H9 (cell line): ENCODE measurements around the gene FXYD7. TPM values are rescaled to one million over a fixed set of nuclear protein-coding genes. Genes with fewer than 3 reads are reported as not detected.

ENCODE experiments used
- DNase-seq: peaks from one replicate; pipeline ENCODE4 v3.0.0-alpha.2; 2017
- H2AFZ ChIP-seq: one replicate; pipeline ENCODE4 v1.6.1; 2013; ENCODE audit warnings: mild to moderate bottlenecking, low read length, control low read depth, moderate library complexity
- H2AK5ac ChIP-seq: 2 replicates; pipeline ENCODE4 v1.6.1; 2013; ENCODE audit warnings: low read length, control low read depth, mixed read lengths; ENCODE audit not compliant: insufficient read length
- H2BK120ac ChIP-seq: one replicate; pipeline ENCODE4 v1.6.1; 2013; ENCODE audit warnings: low read depth, mild to moderate bottlenecking, low read length, control low read depth, inconsistent platforms; ENCODE audit not compliant: poor library complexity, severe bottlenecking
- H2BK12ac ChIP-seq: 2 replicates; pipeline ENCODE4 v1.6.1; 2013; ENCODE audit warnings: low read length, control low read depth, mixed read lengths, low read depth; ENCODE audit not compliant: insufficient read length
- H2BK15ac ChIP-seq: 2 replicates; pipeline ENCODE4 v1.6.1; 2013; ENCODE audit warnings: low read depth, low read length, control low read depth
- H2BK20ac ChIP-seq: one replicate; pipeline ENCODE4 v1.6.1; 2013; ENCODE audit warnings: low read depth, mild to moderate bottlenecking, low read length, control low read depth, inconsistent platforms; ENCODE audit not compliant: poor library complexity, severe bottlenecking
- H2BK5ac ChIP-seq: 2 replicates; pipeline ENCODE4 v1.6.1; 2013; ENCODE audit warnings: low read length, control low read depth, mixed read lengths; ENCODE audit not compliant: insufficient read length
- H3K14ac ChIP-seq: 2 replicates; pipeline ENCODE4 v1.6.1; 2013; ENCODE audit warnings: low read length, control low read depth; ENCODE audit not compliant: insufficient read depth
- H3K18ac ChIP-seq: 2 replicates; pipeline ENCODE4 v1.6.1; 2013; ENCODE audit warnings: low read depth, mild to moderate bottlenecking, mixed read lengths, low read length, control low read depth; ENCODE audit not compliant: insufficient read length
- H3K23ac ChIP-seq: 2 replicates; pipeline ENCODE4 v1.6.1; 2013; ENCODE audit warnings: low read length, control low read depth, mixed read lengths, low read depth; ENCODE audit not compliant: insufficient read length
- H3K23me2 ChIP-seq: 2 replicates; pipeline ENCODE4 v1.6.1; 2013; ENCODE audit warnings: low read depth, mild to moderate bottlenecking, mixed read lengths, low read length, control low read depth; ENCODE audit not compliant: insufficient read length, poor library complexity, severe bottlenecking
- H3K27ac ChIP-seq: 2 replicates; pipeline ENCODE4 v1.5.1; 2013; ENCODE audit warnings: low read length, control low read depth, mixed read lengths, low read depth; ENCODE audit not compliant: insufficient read length
- H3K27me3 ChIP-seq: 2 replicates; pipeline ENCODE4 v1.6.1; 2013; ENCODE audit warnings: low read length, control low read depth, inconsistent platforms; ENCODE audit not compliant: insufficient read depth
- H3K4ac ChIP-seq: 2 replicates; pipeline ENCODE4 v1.6.1; 2013; ENCODE audit warnings: low read depth, mild to moderate bottlenecking, control low read depth, inconsistent platforms, low read length, moderate library complexity
- H3K4me1 ChIP-seq: 2 replicates; pipeline ENCODE4 v1.6.1; 2013; ENCODE audit warnings: low read length, control low read depth, inconsistent platforms; ENCODE audit not compliant: insufficient read depth
- H3K4me2 ChIP-seq: 2 replicates; pipeline ENCODE4 v1.6.1; 2013; ENCODE audit warnings: low read length, control low read depth, mixed read lengths; ENCODE audit not compliant: insufficient read length, insufficient read depth
- H3K56ac ChIP-seq: 2 replicates; pipeline ENCODE4 v1.6.1; 2013; ENCODE audit warnings: low read depth, mild to moderate bottlenecking, mixed read lengths, low read length, control low read depth; ENCODE audit not compliant: insufficient read length
- H3K79me1 ChIP-seq: 2 replicates; pipeline ENCODE4 v1.6.1; 2013; ENCODE audit warnings: low read depth, mild to moderate bottlenecking, moderate library complexity, low read length, control low read depth, inconsistent platforms; ENCODE audit not compliant: insufficient read depth, poor library complexity, severe bottlenecking
- H3K79me2 ChIP-seq: 2 replicates; pipeline ENCODE4 v1.6.1; 2013; ENCODE audit warnings: low read length, control low read depth, inconsistent platforms; ENCODE audit not compliant: insufficient read depth
- H3K9ac ChIP-seq: 2 replicates; pipeline ENCODE4 v1.6.1; 2013; ENCODE audit warnings: low read length, control low read depth, mixed read lengths; ENCODE audit not compliant: insufficient read length; ENCODE audit errors: extremely low read depth
- H3K9me3 ChIP-seq: one replicate; pipeline ENCODE4 v1.6.1; 2013; ENCODE audit warnings: low read depth, low read length, inconsistent platforms; ENCODE audit not compliant: control insufficient read depth
- H3T11ph ChIP-seq: one replicate; pipeline ENCODE4 v1.6.1; 2013; ENCODE audit warnings: mild to moderate bottlenecking, low read length, control low read depth, inconsistent platforms
- H4K20me1 ChIP-seq: one replicate; pipeline ENCODE4 v1.6.1; 2013; ENCODE audit not compliant: control insufficient read depth, insufficient read length, insufficient read depth
- H4K5ac ChIP-seq: 2 replicates; pipeline ENCODE4 v1.6.1; 2013; ENCODE audit warnings: low read depth, mild to moderate bottlenecking, mixed read lengths, low read length, control low read depth; ENCODE audit not compliant: insufficient read length
- H4K8ac ChIP-seq: replicated peaks from 2 replicates; pipeline ENCODE4 v1.6.1; 2013; ENCODE audit warnings: low read length, control low read depth, mixed read lengths, low read depth; ENCODE audit not compliant: insufficient read length
- H4K91ac ChIP-seq: 2 replicates; pipeline ENCODE4 v1.6.1; 2013; ENCODE audit warnings: low read depth, mild to moderate bottlenecking, moderate library complexity, mixed read lengths, low read length, control low read depth; ENCODE audit not compliant: insufficient read length
- H3K27ac Mint-ChIP-seq, 3 experiments: 2 replicates in 2 of 3; 3 replicates in 1 of 3; pipeline ENCODE4 v1.8.0; 2020 to 2021; ENCODE audit warnings: mixed read lengths in 3 of 3, mild to moderate bottlenecking in 1 of 3, moderate library complexity in 1 of 3
- H3K27me3 Mint-ChIP-seq: 2 replicates; pipeline ENCODE4 v1.8.0; 2021; ENCODE audit warnings: low read depth, mild to moderate bottlenecking, moderate library complexity, mixed read lengths
- H3K36me3 Mint-ChIP-seq, 3 experiments: 2 replicates in 2 of 3; 3 replicates in 1 of 3; pipeline ENCODE4 v1.8.0; 2020 to 2021; ENCODE audit warnings: low read depth in 3 of 3, mixed read lengths in 3 of 3; ENCODE audit not compliant: insufficient read depth in 1 of 3
- H3K4me1 Mint-ChIP-seq, 2 experiments: 2 replicates each; pipeline ENCODE4 v1.8.0; 2020; ENCODE audit warnings: mixed read lengths in 2 of 2
- H3K4me3 Mint-ChIP-seq, 2 experiments: 2 replicates in 1 of 2; 3 replicates in 1 of 2; pipeline ENCODE4 v1.8.0; 2020 to 2021; ENCODE audit warnings: mild to moderate bottlenecking in 2 of 2, mixed read lengths in 2 of 2, moderate library complexity in 1 of 2
- H3K9me3 Mint-ChIP-seq, 2 experiments: 2 replicates in 1 of 2; 3 replicates in 1 of 2; pipeline ENCODE4 v1.8.0; 2020; ENCODE audit warnings: mild to moderate bottlenecking in 2 of 2, mixed read lengths in 2 of 2, moderate library complexity in 1 of 2
- WGBS: extraction: QIAGEN DNeasy Blood & Tissue Kit; methylation state at CpG from one replicate; pipeline ENCODE4 v1.1.7; 2013; ENCODE audit warnings: missing lambda C conversion rate, low lambda C conversion rate, mixed read lengths; ENCODE audit not compliant: insufficient read length; ENCODE audit errors: extremely low coverage; 5-methylcytosine and 5-hydroxymethylcytosine counted together
- total RNA-seq: library from RNA; stranded (reverse); gene quantifications from 2 replicates; pipeline ENCODE4 v1.2.1, GENCODE V29; 2021
- TF ChIP-seq, protein P1 (sequence below): fragments of 200-600 bp; sonication (generic); conservative IDR thresholded peaks from 3 replicates; pipeline ENCODE4 v1.8.0; 2021; ENCODE audit warnings: antibody characterized with exemption, mild to moderate bottlenecking

FXYD7 gene
- total RNA-seq, 1 experiment from 2014 or later = 9.0 TPM

DNA sequence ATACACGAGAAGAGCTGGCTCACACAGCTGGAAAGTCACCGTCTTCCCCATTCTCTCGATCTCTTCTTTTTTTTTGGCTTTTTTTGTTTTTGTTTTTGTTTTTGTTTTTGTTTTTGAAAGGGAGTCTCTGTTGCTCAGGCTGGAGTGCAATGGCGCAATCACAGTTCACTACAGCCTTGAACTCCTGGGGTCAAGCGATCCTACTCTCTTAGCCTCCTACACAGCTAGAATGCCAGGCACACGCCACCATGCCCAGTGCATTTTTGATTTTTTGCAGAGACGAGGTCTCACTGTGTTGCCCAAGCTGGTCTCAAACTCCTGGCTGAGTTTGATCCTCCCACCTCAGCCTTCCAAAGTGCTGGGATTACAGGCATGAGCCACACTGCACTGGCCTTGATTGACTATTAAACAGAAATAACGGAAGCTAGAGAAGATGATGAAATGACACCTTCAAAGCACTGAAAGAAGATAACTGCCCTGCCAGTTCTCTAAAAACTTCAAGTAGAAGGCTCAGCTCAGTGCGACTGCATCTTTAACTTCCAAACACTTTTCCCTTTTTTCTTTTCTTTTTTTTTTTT, 23.4 kb upstream of the FXYD7 start:
- no peak overlapping the region; a peak in 1 of 5 replicates for H3K4me3 Mint-ChIP-seq
- no peaks in the 10 kb centered on the region for H3K9me3 ChIP-seq
- H3K27ac ChIP-seq = no peak overlapping the region
- H4K91ac ChIP-seq = no peak overlapping the region
- no peaks in the 10 kb centered on the region for H3K36me3 Mint-ChIP-seq
- H4K20me1 ChIP-seq = no peaks in the 10 kb centered on the region
- H2AFZ ChIP-seq = no peak overlapping the region
- H3K79me2 ChIP-seq = no peaks in the 10 kb centered on the region
- H3K23ac ChIP-seq = no peak overlapping the region
- H3T11ph ChIP-seq = no peak overlapping the region
- H3K4me1 Mint-ChIP-seq = peaks cover 45 to 62% of the 10 kb centered on the region in 2 experiments
- TF ChIP-seq, protein P1, sequence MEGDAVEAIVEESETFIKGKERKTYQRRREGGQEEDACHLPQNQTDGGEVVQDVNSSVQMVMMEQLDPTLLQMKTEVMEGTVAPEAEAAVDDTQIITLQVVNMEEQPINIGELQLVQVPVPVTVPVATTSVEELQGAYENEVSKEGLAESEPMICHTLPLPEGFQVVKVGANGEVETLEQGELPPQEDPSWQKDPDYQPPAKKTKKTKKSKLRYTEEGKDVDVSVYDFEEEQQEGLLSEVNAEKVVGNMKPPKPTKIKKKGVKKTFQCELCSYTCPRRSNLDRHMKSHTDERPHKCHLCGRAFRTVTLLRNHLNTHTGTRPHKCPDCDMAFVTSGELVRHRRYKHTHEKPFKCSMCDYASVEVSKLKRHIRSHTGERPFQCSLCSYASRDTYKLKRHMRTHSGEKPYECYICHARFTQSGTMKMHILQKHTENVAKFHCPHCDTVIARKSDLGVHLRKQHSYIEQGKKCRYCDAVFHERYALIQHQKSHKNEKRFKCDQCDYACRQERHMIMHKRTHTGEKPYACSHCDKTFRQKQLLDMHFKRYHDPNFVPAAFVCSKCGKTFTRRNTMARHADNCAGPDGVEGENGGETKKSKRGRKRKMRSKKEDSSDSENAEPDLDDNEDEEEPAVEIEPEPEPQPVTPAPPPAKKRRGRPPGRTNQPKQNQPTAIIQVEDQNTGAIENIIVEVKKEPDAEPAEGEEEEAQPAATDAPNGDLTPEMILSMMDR = no peak
- H3K14ac ChIP-seq = no peak overlapping the region
- H3K4ac ChIP-seq = no peak overlapping the region
- H3K27me3 Mint-ChIP-seq = peaks cover 10% of the 10 kb centered on the region
- no peaks in the 10 kb centered on the region for H3K27me3 ChIP-seq
- H2BK120ac ChIP-seq = no peak overlapping the region
- no peaks in the 10 kb centered on the region for H3K79me1 ChIP-seq
- no peak overlapping the region for H3K18ac ChIP-seq
- no peaks in the 10 kb centered on the region for H3K23me2 ChIP-seq
- no peak overlapping the region for H2BK15ac ChIP-seq
- H3K56ac ChIP-seq = no peak overlapping the region
- H3K4me1 ChIP-seq = no peaks in the 10 kb centered on the region; the same call in 1 of the 2 replicates
- H3K4me2 ChIP-seq = no peak overlapping the region
- no peak overlapping the region for H2BK5ac ChIP-seq
- H2BK12ac ChIP-seq = no peak overlapping the region
- H3K9me3 Mint-ChIP-seq = no peaks in the 10 kb centered on the region
- no peak overlapping the region for H2BK20ac ChIP-seq
- no peak overlapping the region for H4K8ac ChIP-seq
- H4K5ac ChIP-seq = no peak overlapping the region
- no peak overlapping the region for H2AK5ac ChIP-seq
- no peak overlapping the region for H3K9ac ChIP-seq
- whole genome bisulfite sequencing = no CpG with 5 or more reads among the region's 9 CpGs
- no peak overlapping the region; a peak in 1 of 7 replicates for H3K27ac Mint-ChIP-seq
- DNase-seq = no peak
